Measurements from ENCODE around the gene ACTG1. TPM values are rescaled to one million over a fixed set of nuclear protein-coding genes. Genes with fewer than 3 reads are reported as not detected.

The ACTG1 gene
- total and polyA plus RNA-seq, 12 donors, result 290 to 1,180 (median 345) TPM

DNA sequence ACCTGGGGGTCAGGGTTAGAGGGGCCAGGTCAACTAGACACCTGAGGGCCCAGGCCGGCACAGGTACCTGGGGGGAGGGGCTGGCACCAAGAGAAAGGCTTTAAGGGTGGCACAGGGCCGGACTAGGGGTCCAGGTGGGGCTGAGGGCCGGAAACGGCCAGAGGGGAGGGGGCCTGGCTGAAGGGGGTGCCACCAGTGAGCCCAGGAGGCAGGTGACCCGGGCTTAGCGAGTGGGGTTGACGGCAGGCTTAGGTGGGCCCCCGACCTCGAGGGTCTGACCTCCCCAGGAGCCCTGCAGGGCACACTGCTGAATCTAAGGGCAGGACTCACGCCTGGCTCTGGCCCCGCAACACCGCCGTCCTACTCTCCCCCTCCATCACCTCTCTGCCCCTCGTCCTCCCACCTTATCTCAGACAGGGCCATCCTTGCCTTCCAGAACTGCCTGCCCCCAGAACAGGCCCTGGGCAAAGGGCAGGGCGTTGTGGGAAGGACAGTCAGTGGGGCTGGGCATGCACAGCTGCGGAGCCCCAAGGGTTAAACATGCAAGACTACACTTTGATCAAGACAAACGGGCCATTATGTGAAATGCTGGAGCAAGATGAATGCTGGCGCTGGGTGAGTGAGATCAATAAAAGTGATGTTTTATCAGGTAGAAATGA lies 44.4 kb downstream of the ACTG1 start:
- Histone ChIP-seq H3K36me3 (peaks cover 0 to 15% (median 0%) of the 10 kb centered on the region in 9 donors), H3K4me1 (peaks cover 0 to 11% (median 0%) of the 10 kb centered on the region in 9 donors), H3K27me3 (no peaks in the 10 kb centered on the region), H3K4me3 (no peak overlapping the region), H3K27ac (no peak overlapping the region), H3K9me3 (no peaks in the 10 kb centered on the region)
- DNase-seq, result no peak
- ATAC-seq, result no peak
- WGBS, 2 donors, result 90 to 93% methylated on average over 16 to 18 of the region's 18 CpGs
- intact Hi-C loops (cut with DNase I), result loop anchor here in 1 of 10 donors (5.0 kb wide), 1 partner anchor 41 kb away; no protein-coding TSS in a partner anchor
- TF ChIP-seq, protein P1, sequence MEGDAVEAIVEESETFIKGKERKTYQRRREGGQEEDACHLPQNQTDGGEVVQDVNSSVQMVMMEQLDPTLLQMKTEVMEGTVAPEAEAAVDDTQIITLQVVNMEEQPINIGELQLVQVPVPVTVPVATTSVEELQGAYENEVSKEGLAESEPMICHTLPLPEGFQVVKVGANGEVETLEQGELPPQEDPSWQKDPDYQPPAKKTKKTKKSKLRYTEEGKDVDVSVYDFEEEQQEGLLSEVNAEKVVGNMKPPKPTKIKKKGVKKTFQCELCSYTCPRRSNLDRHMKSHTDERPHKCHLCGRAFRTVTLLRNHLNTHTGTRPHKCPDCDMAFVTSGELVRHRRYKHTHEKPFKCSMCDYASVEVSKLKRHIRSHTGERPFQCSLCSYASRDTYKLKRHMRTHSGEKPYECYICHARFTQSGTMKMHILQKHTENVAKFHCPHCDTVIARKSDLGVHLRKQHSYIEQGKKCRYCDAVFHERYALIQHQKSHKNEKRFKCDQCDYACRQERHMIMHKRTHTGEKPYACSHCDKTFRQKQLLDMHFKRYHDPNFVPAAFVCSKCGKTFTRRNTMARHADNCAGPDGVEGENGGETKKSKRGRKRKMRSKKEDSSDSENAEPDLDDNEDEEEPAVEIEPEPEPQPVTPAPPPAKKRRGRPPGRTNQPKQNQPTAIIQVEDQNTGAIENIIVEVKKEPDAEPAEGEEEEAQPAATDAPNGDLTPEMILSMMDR (IDR thresholded peaks at IDR 0.05), result no peak

DNA sequence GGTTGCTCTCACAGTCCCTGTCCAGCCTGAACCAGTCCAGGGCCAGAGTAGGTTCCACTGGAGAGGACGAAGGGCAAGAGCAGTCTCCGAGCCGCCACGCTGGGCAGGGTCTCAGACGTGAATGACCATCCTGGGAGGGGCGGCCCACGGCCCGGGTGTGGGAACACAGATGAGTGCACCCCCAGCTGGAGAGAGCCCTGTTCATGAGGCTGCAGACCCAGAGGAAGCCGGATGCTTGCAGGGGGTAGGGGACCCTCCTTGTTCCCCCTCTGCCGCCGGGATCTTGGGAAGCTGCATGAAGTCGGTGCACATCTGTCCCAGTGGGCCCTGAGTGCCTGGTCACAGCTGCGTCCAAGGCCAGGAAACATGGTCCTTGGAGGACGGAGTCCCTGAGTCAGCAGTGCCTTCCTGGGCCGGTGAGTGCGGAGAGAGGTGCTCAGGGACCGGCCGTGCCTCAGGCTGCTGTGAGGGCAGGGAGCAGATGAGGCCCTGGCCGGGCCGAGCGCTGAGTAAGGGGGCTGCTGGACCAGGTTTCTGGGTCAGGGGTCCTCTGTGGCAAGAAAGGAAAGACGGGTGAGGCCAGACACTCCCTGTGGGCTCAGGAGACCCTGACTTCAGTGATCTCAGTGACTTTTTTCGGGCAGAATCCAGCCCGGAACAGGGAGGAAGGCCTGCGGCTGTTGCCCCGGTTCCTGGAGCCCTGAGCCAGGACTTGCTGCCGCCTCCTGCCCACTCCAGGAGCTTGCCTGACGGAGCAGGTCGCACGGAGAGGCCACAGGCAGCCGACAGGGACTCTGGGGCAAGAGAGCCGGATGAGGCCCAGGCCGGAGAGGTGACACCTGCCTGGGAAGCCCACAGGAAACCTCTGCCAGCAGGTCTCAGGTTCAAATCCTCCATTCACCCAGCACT lies 45.8 kb downstream of the ACTG1 start:
- H3K4me1 ChIP-seq, result peaks cover 0 to 11% (median 0%) of the 10 kb centered on the region in 9 donors
- H3K4me3 ChIP-seq, result no peak overlapping the region
- TF ChIP-seq, protein P1 (IDR thresholded peaks at IDR 0.05), result no peak
- H3K36me3 ChIP-seq, result peaks cover 0 to 29% (median 3%) of the 10 kb centered on the region in 9 donors
- no peaks in the 10 kb centered on the region for H3K9me3 ChIP-seq
- no peak overlapping the region for H3K27ac ChIP-seq
- WGBS, 2 donors, result 86 to 88% methylated on average over 33 of the region's 33 CpGs
- intact Hi-C loops (cut with DNase I), result loop anchor here in 1 of 10 donors (5.0 kb wide), 1 partner anchor 40 kb away; no protein-coding TSS in a partner anchor
- no peaks in the 10 kb centered on the region for H3K27me3 ChIP-seq
- DNase-seq, result no peak
- ATAC-seq, result no peak

DNA sequence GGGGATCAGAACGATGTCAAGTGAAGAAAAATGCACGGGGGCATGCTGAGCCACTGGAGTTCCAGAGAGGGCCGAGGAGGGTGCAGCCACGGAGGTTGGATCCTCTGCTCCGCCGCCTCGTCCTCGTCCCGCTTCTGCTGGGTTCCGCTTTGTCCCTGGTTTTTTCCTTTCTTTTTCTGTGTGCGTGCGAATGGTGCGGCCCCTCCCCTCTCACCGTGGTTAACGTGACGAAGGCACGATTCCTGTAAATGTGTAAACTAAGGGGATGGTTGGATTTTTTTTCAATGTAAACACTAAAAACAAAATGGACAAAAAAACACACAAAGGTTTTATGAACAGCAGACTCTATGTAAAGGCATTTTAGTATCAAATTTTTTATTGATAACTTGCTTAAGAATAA lies 46.7 kb downstream of the ACTG1 start:
- WGBS, 2 donors, result 92 to 93% methylated on average over 17 of the region's 17 CpGs

DNA sequence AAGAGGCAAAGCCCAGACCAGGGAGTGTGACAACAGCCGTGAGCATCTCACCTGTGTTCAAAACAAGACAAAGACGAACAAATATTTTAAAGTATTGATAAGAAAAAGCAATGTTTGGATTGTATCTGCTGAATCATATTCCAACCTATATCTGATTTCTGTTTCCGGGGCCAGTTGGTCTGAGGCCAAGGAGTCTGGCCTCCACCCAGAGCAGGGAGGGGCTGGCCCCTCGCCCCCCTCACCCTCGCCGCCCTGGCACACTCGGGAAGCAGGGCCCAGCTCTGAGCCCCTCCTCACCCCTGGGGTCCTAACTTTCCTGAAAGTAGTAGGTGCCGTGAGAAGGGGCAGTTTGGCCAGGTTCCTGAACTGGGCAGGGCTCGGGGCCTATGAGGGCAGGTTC lies 48.0 kb downstream of the ACTG1 start:
- TF ChIP-seq, protein P1 (IDR thresholded peaks at IDR 0.05), result no peak
- DNase-seq (no peak), ATAC-seq (no peak)
- no peaks in the 10 kb centered on the region for H3K9me3 ChIP-seq
- peaks cover 0 to 46% (median 3%) of the 10 kb centered on the region in 9 donors for H3K36me3 ChIP-seq
- no peak overlapping the region for H3K27ac ChIP-seq
- WGBS, 2 donors, result 81 to 87% methylated on average over 9 of the region's 9 CpGs
- H3K27me3 ChIP-seq, result no peaks in the 10 kb centered on the region
- H3K4me3 ChIP-seq, result no peak overlapping the region
- intact Hi-C loops (cut with DNase I), result no loop called here
- peaks cover 0 to 12% (median 0%) of the 10 kb centered on the region in 9 donors for H3K4me1 ChIP-seq

More for the DNA sequence above, 46.7 kb downstream of the ACTG1 start:
- no peak overlapping the region for H3K27ac ChIP-seq
- ATAC-seq (no peak), DNase-seq (no peak)
- no peaks in the 10 kb centered on the region for H3K9me3 ChIP-seq
- H3K4me3 ChIP-seq, result no peak overlapping the region
- intact Hi-C loops (cut with DNase I), result loop anchor here in 1 of 10 donors (5.0 kb wide), 1 partner anchor 39 kb away; no protein-coding TSS in a partner anchor
- peaks cover 0 to 38% (median 3%) of the 10 kb centered on the region in 9 donors for H3K36me3 ChIP-seq
- H3K4me1 ChIP-seq, result peaks cover 0 to 6% (median 0%) of the 10 kb centered on the region in 9 donors
- no peaks in the 10 kb centered on the region for H3K27me3 ChIP-seq
- TF ChIP-seq, protein P1 (IDR thresholded peaks at IDR 0.05), result no peak

Measured in heart right ventricle (tissue), 16 donors.